ENCODE results near the gene S100A3.

DNA sequence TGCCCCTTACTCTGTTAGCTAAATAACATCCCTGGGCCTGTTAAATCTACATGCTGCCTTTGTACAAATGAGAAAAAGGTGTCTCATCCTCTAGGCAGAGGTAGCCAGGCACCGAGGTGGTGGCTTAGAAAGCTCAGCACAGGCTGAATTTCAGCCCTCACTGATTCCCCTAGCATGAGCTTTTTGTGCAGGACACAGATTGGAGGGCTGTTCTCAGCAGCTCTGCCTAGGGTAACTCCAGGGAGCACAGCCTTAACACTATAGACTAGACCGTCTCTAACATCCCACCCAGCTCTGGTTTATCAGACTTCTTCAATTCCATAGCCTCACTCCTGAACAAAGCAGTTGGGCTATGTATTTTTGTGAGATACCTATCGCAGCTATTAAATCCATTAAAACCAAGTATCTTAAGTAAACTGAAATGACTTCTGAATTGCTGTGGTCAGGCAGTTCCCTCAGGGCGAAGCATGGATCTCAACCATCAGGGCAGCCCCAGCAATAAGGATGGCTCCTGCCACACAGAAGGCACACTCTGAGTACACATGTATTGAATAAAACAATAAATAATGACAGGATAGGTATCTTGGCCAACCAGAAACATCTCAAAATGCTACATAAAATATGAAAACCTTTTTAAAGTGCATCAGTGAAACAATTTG, 28.1 kb downstream of the S100A3 start:
- TF ChIP-seq SUZ12 (IDR thresholded peaks at IDR 0.05; ENCODE audit: extremely low read depth, insufficient read depth, insufficient read length): no peak
- no peak for TF ChIP-seq YY1 (IDR thresholded peaks at IDR 0.05; ENCODE audit: insufficient read depth, insufficient read length)

Measured in NT2/D1 (cell line).